Measurements from ENCODE around the gene ACOX1. TPM values are rescaled to one million over a fixed set of nuclear protein-coding genes. Genes with fewer than 3 reads are reported as not detected.

The ACOX1 gene
- total and polyA plus RNA-seq, 2 of the 13 experiments (the other 11 are each of a cell fraction or from before 2014, with no cell fraction given), result 86.4 to 120 TPM

DNA sequence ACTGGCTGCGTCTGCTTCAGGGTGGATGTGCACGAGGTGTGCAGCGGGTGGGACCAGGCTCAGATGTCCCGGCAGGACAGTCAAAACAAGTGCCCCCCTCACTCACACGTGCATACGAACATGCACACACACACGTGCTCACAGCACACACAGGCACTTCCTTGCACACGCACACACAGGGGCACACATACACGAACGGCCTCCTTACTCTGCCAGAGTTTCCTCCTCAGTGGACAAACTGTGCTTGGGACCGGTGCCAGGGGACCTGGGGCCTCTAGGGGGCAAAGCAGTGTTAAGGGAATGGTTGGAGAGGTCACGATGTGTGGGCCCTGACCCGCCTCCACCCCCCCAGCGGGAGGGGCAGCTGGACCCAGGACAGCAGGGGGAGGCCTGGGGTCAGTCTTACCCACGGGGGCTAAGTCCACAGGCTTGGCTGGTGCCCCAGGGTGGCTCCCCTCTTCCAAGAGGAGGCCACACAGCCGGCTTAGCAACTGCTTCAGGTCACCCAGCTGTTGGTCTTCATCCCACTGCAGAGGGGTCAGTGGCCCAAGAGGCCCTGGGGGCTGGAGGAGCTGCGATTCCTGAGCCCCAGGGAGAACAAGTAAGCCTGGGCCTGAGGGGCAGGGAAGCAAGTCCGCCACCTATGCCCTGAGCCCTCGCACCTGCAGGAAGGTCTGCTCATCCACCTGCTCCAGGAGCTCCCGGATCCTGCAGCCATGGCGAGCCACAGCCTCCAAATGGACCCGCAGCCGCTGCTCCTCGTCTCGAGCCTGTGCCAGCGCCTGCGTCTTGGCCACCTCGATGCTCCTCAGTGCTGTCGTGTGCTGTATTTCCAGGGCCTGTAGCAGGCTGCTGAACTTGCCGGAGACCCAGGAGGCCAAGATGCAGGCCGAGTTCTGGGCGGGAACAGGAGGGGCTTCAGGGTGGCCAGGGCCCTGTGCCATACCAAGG lies 87.1 kb downstream of the ACOX1 start (continued):
- TF ChIP-seq, protein P1, sequence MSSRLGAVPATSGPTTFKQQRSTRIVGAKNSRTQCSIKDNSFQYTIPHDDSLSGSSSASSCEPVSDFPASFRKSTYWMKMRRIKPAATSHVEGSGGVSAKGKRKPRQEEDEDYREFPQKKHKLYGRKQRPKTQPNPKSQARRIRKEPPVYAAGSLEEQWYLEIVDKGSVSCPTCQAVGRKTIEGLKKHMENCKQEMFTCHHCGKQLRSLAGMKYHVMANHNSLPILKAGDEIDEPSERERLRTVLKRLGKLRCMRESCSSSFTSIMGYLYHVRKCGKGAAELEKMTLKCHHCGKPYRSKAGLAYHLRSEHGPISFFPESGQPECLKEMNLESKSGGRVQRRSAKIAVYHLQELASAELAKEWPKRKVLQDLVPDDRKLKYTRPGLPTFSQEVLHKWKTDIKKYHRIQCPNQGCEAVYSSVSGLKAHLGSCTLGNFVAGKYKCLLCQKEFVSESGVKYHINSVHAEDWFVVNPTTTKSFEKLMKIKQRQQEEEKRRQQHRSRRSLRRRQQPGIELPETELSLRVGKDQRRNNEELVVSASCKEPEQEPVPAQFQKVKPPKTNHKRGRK (CRISPR knock-in tag; IDR thresholded peaks at IDR 0.05), result no peak
- TF ChIP-seq ATAD3A (CRISPR knock-in tag; IDR thresholded peaks at IDR 0.05), result no peak
- TF ChIP-seq RFX1 (IDR thresholded peaks at IDR 0.05), result no peak
- TF ChIP-seq, protein P2, sequence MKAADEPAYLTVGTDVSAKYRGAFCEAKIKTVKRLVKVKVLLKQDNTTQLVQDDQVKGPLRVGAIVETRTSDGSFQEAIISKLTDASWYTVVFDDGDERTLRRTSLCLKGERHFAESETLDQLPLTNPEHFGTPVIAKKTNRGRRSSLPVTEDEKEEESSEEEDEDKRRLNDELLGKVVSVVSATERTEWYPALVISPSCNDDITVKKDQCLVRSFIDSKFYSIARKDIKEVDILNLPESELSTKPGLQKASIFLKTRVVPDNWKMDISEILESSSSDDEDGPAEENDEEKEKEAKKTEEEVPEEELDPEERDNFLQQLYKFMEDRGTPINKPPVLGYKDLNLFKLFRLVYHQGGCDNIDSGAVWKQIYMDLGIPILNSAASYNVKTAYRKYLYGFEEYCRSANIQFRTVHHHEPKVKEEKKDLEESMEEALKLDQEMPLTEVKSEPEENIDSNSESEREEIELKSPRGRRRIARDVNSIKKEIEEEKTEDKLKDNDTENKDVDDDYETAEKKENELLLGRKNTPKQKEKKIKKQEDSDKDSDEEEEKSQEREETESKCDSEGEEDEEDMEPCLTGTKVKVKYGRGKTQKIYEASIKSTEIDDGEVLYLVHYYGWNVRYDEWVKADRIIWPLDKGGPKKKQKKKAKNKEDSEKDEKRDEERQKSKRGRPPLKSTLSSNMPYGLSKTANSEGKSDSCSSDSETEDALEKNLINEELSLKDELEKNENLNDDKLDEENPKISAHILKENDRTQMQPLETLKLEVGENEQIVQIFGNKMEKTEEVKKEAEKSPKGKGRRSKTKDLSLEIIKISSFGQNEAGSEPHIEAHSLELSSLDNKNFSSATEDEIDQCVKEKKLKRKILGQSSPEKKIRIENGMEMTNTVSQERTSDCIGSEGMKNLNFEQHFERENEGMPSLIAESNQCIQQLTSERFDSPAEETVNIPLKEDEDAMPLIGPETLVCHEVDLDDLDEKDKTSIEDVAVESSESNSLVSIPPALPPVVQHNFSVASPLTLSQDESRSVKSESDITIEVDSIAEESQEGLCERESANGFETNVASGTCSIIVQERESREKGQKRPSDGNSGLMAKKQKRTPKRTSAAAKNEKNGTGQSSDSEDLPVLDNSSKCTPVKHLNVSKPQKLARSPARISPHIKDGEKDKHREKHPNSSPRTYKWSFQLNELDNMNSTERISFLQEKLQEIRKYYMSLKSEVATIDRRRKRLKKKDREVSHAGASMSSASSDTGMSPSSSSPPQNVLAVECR (CRISPR knock-in tag; IDR thresholded peaks at IDR 0.05; ENCODE audit: borderline replicate concordance), result peak; percentile 76
- TF ChIP-seq, protein P3, sequence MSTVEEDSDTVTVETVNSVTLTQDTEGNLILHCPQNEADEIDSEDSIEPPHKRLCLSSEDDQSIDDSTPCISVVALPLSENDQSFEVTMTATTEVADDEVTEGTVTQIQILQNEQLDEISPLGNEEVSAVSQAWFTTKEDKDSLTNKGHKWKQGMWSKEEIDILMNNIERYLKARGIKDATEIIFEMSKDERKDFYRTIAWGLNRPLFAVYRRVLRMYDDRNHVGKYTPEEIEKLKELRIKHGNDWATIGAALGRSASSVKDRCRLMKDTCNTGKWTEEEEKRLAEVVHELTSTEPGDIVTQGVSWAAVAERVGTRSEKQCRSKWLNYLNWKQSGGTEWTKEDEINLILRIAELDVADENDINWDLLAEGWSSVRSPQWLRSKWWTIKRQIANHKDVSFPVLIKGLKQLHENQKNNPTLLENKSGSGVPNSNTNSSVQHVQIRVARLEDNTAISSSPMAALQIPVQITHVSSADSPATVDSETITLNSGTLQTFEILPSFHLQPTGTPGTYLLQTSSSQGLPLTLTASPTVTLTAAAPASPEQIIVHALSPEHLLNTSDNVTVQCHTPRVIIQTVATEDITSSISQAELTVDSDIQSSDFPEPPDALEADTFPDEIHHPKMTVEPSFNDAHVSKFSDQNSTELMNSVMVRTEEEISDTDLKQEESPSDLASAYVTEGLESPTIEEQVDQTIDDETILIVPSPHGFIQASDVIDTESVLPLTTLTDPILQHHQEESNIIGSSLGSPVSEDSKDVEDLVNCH (CRISPR knock-in tag; IDR thresholded peaks at IDR 0.05), result no peak
- TF ChIP-seq NR2F6 (IDR thresholded peaks at IDR 0.05), result peak; percentile 93
- peak; percentile 93 for TF ChIP-seq NR2F6 (CRISPR knock-in tag; IDR thresholded peaks at IDR 0.05)
- peak; percentile 63; the same call in 1 of the 2 replicates for TF ChIP-seq GATAD1 (CRISPR knock-in tag; IDR thresholded peaks at IDR 0.05)
- TF ChIP-seq ZMYM2 (CRISPR knock-in tag; IDR thresholded peaks at IDR 0.05), result no peak; the same call in none of the 2 replicates
- TF ChIP-seq, protein P4, sequence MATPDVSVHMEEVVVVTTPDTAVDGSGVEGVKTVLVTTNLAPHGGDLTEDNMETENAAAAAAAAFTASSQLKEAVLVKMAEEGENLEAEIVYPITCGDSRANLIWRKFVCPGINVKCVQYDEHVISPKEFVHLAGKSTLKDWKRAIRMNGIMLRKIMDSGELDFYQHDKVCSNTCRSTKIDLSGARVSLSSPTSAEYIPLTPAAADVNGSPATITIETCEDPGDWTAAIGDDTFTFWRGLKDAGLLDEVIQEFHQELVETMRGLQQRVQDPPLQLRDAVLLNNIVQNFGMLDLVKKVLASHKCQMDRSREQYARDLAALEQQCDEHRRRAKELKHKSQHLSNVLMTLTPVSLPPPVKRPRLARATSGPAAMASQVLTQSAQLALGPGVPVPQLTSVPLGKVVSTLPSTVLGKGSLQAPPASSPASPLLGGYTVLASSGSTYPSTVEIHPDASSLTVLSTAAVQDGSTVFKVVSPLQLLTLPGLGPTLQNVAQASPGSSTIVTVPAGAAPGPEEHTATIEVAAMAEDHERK (CRISPR knock-in tag; IDR thresholded peaks at IDR 0.05; ENCODE audit: low read depth), result no peak
- no peak for TF ChIP-seq TBX3 (IDR thresholded peaks at IDR 0.05; ENCODE audit: borderline replicate concordance)
- peak; percentile 94 for TF ChIP-seq CCDC6 (CRISPR knock-in tag; IDR thresholded peaks at IDR 0.05)
- peak; percentile 64; the same call in 1 of the 2 replicates for TF ChIP-seq ZSCAN20 (CRISPR knock-in tag; IDR thresholded peaks at IDR 0.05; ENCODE audit: borderline replicate concordance)
- TF ChIP-seq ZNF234 (CRISPR knock-in tag; conservative IDR thresholded peaks at IDR 0.05), result no peak
- TF ChIP-seq, protein P5, sequence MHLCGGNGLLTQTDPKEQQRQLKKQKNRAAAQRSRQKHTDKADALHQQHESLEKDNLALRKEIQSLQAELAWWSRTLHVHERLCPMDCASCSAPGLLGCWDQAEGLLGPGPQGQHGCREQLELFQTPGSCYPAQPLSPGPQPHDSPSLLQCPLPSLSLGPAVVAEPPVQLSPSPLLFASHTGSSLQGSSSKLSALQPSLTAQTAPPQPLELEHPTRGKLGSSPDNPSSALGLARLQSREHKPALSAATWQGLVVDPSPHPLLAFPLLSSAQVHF (CRISPR knock-in tag; IDR thresholded peaks at IDR 0.05), result no peak
- no peak for TF ChIP-seq ZNF207 (IDR thresholded peaks at IDR 0.05; ENCODE audit: borderline replicate concordance)
- peak; percentile 69; the same call in 1 of the 2 replicates for TF ChIP-seq DPF2 (CRISPR knock-in tag; IDR thresholded peaks at IDR 0.05; ENCODE audit: borderline replicate concordance, low read depth)
- no peak for TF ChIP-seq PRPF4 (IDR thresholded peaks at IDR 0.05; ENCODE audit: low read depth, low read length, poor library complexity, severe bottlenecking)
